SK-N-DZ (cell line): ENCODE measurements around the gene ANK3.
"Not testable (repeated sequence)": the region's sequence is repeated elsewhere in the genome, so short reads cannot be mapped to it uniquely, and the experiment has no call there.

Experiments
- DNase-seq: peaks from one replicate; pipeline ENCODE4 v3.0.0-alpha.2; 2015; ENCODE audit warnings: low spot score

The ANK3 gene

DNA sequence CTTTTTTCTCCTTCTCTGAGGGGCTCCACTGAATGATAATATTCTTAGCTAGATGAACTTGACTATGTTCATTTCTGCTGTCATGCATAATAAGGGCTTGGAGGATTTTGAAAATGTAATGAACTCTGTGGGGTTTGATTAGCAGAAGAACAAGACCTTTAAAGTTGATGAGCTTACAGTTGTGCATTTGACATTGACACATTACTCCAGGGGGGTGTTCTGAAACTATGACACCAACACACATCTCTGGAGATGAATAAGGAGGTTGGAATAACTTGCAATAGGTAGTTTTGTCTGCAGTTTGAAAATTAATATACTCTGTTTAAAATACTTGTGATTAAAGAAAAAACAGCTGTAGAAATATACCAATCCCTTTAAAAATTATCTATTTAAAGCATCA is 80.3 kb downstream of the ANK3 start:
- no peak for DNase-seq

DNA sequence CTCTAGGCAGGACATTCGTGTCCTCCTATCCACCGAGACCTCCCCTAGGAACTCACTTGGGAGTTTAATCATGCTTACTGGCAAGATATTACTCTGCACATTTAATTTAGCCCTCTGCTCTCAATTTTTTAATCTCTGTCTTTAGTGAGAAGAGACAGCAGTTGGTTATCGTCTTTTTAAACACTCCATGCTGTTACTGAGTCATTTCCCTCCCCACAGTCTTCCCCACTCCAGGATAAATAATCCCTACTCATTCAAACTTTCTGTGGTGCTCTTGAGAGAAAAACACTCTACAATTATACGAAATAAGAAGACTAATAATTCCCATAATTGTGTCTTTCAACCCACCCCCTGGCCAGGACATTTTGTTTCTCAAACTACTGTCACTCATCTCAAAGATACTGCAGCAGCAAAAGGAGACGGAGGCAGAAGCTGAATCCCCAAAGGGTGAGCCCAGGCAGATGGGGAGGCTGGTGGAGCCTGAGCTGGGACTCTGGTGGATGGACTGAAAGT is 84.2 kb downstream of the ANK3 start:
- DNase-seq = peak; percentile 45

DNA sequence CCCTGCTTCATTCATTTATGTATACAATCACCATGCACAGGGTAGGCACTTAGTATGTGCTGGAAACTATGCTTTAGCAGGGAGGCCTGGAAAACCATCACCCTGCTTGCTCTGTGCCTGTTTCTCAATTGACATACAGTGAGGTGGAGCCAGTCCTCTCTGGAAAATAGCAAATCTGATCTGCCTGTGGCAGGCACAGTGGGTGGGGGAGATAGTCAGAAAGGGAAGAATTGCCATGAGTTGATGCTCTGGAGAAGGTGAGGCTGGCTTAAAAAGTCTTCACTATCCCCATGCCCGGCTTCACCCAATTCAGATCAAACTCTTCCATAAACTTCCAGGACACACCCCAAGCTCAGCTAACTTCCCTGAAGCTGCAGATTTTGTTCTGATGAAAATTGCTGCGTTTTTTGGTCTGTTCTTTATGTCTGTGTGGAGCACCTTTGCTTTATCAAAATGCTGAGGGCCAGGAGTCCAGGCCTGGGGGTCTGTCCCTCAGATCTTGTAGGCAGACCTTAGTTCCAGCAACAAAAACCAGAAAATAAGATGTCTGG is 84.8 kb downstream of the ANK3 start:
- peak; percentile 45 for DNase-seq

DNA sequence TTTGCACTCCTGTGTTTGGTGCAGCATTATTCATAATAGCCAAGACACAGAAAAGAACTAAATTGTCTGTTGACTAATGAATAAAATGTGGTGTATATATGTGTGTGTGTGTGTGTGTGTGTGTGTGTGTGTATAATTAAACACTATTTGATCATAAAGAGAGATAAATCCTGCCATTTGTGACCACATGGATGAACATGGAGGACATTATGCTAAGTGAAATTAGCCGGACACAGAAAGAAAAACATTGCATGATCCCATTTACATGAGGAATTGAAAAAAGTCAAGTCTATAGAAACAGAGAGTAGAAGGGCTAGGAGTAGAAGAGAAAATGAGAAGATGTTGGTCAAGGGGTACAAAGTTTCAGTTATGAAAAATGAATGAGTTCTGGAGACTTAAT is 85.9 kb downstream of the ANK3 start:
- DNase-seq = no peak

DNA sequence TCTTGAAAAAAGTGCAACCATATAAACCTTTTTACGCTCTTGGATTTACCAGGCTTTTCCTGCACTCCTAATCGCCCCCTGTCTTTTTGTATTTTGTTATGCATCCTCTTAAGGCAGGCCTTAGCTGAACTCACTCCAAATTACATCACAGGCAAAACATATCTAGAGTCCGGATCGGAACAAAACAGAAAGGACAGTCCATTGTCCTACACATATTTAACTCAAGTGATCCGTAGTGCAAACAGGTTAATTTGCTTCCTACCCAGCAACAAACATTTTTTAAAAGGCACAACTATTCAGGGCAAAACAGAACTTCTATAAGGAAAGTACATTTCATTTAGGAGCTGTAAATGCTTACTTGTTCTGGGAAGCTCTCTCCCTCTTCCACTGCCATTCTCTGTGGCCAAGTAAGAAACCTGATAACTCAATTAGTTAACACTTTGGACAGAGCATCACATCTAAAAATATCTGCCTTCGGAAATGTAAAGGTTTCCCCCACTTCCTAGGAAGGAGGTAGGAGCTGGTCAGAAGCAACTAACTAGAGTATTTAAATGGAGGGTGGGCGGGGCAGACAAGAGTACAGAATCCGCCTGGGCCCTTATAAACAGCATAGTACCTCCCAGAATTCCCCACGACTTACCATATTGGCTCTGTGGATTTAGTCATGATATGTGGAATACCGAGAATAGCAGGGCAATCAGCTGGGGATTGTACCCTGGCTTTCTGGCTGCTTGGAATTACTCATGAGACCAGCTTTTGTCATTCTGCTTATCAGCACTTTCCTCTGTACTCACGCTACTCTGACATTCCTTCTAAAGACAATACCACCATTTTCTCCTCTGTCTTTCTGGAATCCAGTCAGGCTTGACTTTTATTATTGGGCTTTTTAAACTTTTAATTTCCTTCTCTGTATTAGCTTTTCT is 89.5 kb downstream of the ANK3 start:
- DNase-seq = no peak

DNA sequence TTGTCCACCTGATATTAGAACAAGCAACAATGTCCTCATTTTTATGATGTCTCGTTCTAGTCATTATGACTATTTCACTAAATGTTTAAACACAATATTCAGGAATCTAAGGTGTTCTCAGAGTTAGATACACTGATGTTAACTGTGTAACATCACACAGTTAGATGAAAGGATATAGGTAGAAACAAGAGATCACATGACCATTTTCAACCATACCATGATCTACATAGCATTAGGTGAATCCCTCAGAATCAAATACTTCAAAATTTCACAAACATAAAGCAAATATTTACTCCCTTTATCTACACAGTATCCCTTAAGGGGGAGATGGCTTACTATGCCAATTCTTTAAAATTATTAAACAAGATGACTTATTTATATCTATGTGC is 90.3 kb downstream of the ANK3 start:
- no peak for DNase-seq

DNA sequence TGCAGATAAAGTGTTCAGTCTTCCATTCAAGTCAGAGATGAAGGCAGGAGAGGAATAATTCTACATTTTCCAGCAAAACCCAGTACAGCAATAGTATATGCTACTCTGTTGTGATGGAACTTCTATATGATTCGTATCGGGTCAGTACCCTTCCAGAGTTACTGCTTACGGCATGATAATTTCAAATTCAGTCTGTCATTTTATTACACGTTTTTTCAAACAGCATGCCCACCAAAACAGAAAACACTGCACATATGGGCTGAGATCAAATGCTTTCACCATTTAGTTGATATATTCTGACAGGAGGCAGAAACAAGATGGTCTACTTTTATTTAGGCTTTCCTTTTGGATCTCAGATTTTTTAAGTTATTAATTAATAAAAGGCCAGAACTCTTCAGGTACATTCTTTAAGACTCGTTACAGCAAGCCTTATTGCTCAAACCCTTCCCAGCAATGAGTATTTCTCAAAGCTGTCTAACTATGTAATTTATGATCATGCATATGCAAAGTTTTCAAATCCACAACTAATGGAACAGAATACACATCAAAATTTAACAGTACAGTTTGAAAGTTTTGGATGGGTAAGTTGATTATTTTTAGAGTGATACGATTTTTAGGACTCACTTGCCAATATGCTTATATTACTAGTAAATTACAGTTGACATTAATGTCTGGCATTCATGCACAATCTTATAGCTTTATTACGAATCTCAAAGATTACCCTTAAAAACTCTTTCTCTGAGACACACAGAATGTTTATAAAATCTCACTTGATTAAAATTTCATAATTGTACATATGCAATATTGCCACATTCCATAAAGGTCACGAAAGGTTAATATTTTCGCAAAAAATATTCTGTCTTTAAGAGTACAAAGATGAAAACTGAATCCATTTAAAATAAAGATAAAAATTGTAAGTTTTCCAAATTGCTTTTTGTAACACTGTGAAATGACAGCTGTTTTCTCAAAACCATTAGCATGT is 91.0 kb downstream of the ANK3 start:
- DNase-seq = no peak

DNA sequence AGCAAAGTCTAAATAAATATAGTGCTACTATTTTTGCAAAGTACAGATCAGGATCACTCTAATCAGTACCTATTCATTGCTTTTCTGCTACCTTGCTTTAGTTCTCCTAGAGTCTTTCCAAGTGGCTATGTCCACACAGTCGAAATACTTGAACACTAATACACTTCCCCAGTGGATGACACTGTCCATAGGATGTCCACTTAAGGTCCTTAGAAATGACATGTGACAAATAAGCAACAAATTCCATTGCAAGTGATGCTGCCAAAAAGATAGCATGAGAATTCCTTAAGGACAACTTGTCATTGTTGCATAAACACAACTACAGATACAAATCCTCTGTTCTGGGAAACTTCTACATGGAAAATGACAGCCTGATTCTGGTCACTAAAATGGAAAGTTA is 93.6 kb downstream of the ANK3 start:
- DNase-seq = no peak

DNA sequence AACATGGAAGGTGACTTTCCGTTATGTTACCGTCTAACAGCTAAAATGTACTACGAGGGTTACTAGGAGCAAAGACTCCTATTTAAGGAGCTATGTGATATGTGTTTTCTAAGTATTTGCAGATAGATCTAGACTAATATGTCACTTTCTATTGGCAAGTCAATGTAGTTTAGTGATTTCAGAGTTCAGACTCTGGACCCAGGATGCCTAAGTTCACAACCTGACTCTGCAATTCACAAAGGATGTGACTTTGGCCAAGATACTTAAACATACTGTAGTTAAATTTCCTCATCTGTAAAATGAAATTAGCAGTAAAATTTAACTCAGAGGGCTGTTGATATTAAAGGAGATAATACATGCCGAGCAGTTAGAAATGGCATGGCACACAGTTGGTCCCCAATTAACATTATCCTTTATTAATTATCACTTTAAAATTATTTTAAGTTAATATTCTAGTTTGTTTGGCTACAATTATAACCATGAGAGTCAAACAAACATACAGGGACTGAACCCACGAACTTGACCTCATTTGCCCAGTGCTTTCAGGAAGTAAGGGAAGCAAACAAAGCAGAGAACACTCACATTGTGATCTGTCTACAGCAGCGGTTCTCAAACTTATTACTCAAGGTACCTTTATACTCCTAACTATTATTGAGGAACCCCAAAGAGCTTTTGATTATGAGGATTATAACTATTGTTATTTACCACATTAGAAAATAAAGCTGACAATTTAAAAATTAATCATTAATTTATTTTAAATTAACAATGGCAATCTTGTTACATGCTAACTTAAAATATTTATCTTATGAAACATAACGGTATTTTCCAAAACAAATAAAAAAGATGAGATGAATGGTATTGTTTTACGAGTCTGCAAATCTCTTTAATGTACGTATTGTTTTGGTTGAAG is 94.4 kb downstream of the ANK3 start:
- DNase-seq = no peak

DNA sequence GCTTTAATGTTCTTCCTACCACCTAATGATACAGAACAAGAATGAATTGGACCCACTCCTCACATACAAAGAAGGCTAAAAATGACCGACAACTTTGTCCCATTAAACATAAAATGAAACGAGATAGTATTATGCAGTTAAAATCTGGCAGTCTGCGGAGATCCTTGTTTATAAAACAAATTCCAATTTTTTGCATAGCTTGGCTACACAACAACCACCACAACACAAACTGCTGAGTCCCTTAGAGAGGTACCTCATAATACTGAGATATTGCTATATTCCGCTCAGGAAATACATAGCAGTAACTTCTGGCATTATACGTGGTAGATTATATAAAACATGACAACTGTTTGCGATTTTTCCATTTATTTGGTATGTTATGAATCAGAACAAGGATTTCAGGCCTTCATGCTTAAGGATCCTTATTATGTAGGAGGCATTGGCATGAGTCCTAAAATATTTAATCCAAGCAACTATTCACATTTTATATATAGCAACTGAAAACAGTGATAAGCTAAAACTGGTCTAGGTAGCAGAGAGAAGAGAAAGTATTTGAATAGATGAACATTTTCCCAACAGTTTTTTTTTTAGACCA is 96.0 kb downstream of the ANK3 start:
- no peak for DNase-seq

DNA sequence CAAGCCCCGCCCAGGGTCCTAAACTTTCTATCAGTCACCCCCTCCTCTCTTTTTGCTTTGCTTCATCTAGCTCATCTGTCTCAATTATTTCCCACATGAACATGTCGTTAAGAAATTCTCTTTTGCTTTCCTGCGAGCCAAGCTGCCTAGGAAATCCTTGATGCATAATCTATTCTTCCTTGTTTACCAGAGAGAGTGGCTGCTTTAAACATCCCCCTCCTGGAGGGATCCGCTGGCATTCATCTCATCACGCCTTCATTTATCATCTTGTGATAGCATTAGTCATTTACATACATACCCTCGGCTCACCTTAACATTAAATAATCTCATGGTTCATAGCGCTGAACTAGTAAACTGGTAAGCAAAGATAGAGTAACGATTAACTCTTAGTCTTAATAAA is 96.7 kb downstream of the ANK3 start:
- no peak for DNase-seq

DNA sequence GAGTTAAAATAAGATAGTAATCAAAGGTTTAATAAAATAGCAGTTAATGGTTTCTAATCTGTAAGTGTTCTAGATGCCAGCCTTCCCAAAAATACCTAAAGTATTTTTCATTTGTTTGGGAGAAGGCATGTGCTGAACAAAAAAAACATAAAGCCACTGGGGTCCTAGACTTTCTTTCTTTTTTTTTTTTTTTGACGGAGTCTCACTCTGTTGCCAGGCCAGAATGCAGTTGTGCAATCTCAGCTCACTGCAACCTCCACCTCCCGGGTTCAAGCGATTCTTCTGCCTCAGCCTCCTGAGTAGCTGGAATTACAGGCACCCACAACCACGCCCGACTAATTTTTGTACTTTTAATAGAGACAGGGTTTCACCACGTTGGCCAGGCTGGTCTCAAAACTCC is 97.1 kb downstream of the ANK3 start:
- DNase-seq = not testable (repeated sequence)

DNA sequence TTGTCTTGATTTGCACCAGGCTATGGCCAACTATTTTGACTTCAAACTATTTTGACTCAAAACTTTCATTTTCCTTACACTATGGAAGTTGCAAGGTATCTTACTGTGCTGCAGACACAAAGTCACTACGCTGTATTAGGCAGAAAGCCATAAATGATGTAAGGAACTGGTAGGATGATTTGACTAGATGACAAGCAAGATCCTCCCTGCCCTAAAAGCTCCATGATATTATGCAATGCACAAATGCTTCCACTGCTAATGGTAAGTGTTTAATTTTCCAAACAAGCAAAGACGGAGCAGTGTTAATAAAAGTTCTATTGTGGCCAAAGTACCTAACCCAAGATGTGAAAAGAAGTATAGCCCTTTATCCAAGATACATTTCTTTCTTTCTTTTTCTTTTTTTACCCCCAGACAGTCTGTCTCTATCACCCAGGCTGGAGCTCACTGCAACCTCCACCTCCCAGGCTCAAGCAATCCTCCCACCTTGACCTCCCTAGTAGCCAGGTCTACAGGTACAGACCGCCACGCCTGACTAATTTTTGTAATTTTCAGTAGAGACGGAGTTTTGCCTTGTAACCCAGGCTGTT is 98.2 kb downstream of the ANK3 start:
- no peak for DNase-seq

DNA sequence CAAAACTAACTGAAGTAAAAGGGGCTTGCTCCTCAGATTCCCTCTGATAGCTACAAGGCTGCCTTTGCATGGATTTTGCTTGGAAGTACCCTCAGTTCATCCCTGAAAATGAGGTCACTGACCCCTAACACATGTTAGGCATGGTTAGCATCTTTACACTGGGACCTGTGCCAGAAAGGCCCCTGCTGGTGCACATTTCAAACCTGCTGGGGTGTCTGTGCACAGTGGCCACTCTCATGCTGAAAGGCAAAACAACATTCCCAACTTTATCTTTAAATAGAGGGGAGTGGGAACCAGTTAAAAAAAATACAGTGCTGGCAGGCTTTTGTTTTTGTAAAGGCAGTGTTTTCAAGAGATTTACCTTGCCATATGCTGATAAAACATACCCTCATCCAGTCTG is 99.1 kb downstream of the ANK3 start:
- peak; percentile 83 for DNase-seq

DNA sequence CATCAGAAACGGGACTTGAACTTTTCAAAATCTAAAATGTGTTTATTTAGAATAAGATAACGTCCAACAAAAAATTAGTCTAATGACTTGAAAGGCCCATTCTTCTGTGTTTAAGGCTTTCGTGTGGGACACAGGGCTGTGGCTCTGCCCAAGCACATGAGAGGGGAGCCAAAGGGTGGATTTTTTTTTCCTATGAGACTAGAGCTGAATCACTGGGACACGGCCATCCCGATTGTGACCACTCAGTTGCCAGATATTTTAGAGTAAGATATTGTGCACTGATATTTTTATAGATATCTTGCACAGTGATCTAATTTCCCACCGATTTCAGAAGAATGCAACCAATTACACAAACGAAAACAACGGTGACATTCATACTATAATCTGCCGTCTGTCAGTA is 99.9 kb downstream of the ANK3 start:
- DNase-seq = no peak

DNA sequence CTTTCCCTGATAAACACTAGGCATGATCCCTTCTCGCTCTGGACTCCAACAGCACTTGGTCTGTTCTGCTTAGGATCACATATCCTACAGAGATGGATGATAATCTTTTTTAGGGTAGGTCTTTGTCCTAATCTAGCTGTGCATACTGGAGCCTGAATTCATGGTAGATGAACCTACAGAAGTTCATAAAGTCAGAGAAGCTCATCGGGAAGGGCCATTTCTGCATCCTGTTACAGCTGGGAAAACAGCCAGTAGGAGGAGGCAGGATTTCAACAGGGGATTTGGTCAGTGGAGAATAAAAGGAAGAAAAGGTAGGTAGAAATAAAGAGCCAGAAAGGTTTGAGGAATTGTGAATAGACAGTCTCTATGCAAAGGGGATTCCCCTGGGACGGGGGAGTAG is 101.4 kb downstream of the ANK3 start:
- no peak for DNase-seq

DNA sequence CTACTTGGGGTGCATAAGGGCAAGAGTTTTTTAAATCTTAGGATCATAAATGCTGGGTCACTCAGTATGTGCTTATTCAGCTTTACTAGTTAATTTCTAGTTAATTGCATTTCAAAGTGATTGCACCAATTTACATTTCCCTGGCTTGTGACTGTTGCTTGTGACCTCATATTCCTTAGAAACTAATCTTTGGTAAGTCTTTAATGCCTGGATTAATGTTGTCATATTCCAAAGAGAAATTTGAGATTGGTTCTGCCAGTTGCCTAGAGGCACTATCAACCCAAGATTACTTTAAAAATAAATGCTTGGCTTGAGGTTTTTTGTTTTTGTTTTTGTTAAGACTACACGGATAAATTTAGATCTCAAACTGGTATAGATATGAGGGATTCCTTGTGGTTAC is 103.1 kb downstream of the ANK3 start:
- DNase-seq = no peak

DNA sequence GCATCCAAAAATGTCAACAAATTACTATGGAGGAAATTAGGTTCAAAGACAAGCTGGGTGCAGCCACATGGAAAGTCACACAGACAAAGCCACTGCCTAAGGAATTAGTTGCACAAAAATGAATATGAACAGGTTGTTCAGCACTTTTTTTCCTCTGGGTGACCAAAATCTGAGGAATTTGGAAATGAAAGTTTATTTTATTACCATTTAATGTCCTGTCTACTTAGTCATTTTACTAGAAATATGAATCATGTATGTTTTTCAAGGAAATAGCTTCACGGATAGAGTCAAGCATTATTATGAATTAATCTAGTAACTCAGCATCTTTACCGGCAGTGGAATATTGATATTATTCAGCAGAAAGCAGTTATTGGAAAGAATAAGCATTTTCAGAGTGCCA is 106.3 kb downstream of the ANK3 start:
- no peak for DNase-seq

DNA sequence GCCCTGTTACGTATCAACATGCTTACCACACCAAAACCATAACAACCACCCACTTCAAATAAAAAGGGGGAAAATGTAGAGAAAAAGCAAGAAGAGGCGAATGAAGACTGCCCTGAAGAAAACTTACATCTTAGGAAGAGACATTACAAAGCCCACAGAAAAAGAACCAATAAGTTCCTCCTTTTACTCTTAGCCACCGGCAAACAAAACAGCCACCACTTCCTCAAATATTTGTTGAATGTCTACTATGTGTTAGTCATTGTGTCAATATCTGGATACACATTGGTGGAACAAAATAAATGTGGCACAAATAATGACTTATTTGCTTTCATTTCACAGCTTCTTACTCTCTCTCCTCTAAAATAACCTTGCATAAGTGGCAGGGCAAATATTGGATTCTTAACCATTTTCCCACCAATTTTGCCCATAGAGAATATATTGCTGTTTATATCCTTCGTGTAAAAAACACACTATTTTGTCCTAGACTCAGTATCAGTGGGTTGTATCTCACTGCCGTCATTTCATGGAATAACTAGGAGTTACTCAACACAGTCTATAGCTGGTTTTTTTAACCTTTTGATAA is 106.8 kb downstream of the ANK3 start:
- DNase-seq = no peak
